ENCODE data around the gene PLA2G4E. TPM values are rescaled to one million over a fixed set of nuclear protein-coding genes. Genes with fewer than 3 reads are reported as not detected.

The PLA2G4E gene
- total and polyA plus RNA-seq, 9 of the 15 experiments (the other 6 are each of a cell fraction or from before 2014, with no cell fraction given), result 0.03 TPM; not detected in 8

- ATAC-seq, result no peak
- whole genome bisulfite sequencing (ENCODE audit: insufficient coverage, low coverage, missing lambda C conversion rate), result 38% methylated on average over 4 of the region's 4 CpGs
- ChIA-PET POLR2A (interaction anchor here (1.0 to 1.3 kb wide), 3 partner anchors 12 to 124 kb away, joined by 3 read pairs; no protein-coding TSS in a partner anchor), CTCF (ENCODE audit: low intra/inter-chr PET ratio) (no interaction called here)
- Histone ChIP-seq H3K4me3 (no peak overlapping the region), H4K20me1 (replicated peaks; ENCODE audit: control insufficient read depth, insufficient read depth, low read length) (no peaks in the 10 kb centered on the region), H3K4me2 (ENCODE audit: insufficient read depth, low read length) (no peak overlapping the region), H3K4me1 (replicated peaks in 1 of 2; ENCODE audit: control insufficient read depth in 2 of 2, insufficient read depth in 2 of 2, low read length in 2 of 2) (peaks cover 3 to 9% of the 10 kb centered on the region in 2 experiments; a peak in 3 of 5 replicates), H3K9ac (ENCODE audit: insufficient read depth in 1 of 2, low read depth in 2 of 2, low read length in 2 of 2) (no peak overlapping the region), H3K79me2 (ENCODE audit: control insufficient read depth, insufficient read depth, low read length) (no peaks in the 10 kb centered on the region), H3K9me3 (replicated peaks; ENCODE audit: control insufficient read depth, insufficient read depth, low read depth, low read length) (no peaks in the 10 kb centered on the region), H3K27ac (ENCODE audit: extremely low read depth, low read depth, low read length) (no peak overlapping the region), H3K9me1 (ENCODE audit: control insufficient read depth, insufficient read depth, low read length) (no peaks in the 10 kb centered on the region), H3K27me3 (ENCODE audit: control insufficient read depth in 2 of 2, insufficient read depth in 2 of 2, low read length in 2 of 2) (no peaks in the 10 kb centered on the region), H3K36me3 (ENCODE audit: control insufficient read depth, insufficient read depth, low read length) (peaks cover 2% of the 10 kb centered on the region; the same call in 2 of the 3 replicates), H2AFZ (ENCODE audit: low read depth, low read length) (no peak overlapping the region)
- intact Hi-C loops (cut with micrococcal nuclease), result no loop called here
- no TSS peak for BruUV-seq (replicated peaks)
- no peak for DNase-seq (ENCODE audit: extremely low read depth in 1 of 4, low spot score in 3 of 4)
- FAIRE-seq, result peak; percentile 60
- in situ Hi-C loops (cut with MboI), result no loop called here
- TF ChIP-seq BCL6 (CRISPR knock-in tag; IDR thresholded peaks at IDR 0.05), result no peak
- TF ChIP-seq GATA2 (CRISPR knock-in tag; IDR thresholded peaks at IDR 0.05), result peak; percentile 57; the same call in 1 of the 2 replicates
- no peak for TF ChIP-seq POU5F1 (IDR thresholded peaks at IDR 0.05; ENCODE audit: borderline replicate concordance, low read depth, low read length, partially characterized antibody)
- TF ChIP-seq, protein P1, sequence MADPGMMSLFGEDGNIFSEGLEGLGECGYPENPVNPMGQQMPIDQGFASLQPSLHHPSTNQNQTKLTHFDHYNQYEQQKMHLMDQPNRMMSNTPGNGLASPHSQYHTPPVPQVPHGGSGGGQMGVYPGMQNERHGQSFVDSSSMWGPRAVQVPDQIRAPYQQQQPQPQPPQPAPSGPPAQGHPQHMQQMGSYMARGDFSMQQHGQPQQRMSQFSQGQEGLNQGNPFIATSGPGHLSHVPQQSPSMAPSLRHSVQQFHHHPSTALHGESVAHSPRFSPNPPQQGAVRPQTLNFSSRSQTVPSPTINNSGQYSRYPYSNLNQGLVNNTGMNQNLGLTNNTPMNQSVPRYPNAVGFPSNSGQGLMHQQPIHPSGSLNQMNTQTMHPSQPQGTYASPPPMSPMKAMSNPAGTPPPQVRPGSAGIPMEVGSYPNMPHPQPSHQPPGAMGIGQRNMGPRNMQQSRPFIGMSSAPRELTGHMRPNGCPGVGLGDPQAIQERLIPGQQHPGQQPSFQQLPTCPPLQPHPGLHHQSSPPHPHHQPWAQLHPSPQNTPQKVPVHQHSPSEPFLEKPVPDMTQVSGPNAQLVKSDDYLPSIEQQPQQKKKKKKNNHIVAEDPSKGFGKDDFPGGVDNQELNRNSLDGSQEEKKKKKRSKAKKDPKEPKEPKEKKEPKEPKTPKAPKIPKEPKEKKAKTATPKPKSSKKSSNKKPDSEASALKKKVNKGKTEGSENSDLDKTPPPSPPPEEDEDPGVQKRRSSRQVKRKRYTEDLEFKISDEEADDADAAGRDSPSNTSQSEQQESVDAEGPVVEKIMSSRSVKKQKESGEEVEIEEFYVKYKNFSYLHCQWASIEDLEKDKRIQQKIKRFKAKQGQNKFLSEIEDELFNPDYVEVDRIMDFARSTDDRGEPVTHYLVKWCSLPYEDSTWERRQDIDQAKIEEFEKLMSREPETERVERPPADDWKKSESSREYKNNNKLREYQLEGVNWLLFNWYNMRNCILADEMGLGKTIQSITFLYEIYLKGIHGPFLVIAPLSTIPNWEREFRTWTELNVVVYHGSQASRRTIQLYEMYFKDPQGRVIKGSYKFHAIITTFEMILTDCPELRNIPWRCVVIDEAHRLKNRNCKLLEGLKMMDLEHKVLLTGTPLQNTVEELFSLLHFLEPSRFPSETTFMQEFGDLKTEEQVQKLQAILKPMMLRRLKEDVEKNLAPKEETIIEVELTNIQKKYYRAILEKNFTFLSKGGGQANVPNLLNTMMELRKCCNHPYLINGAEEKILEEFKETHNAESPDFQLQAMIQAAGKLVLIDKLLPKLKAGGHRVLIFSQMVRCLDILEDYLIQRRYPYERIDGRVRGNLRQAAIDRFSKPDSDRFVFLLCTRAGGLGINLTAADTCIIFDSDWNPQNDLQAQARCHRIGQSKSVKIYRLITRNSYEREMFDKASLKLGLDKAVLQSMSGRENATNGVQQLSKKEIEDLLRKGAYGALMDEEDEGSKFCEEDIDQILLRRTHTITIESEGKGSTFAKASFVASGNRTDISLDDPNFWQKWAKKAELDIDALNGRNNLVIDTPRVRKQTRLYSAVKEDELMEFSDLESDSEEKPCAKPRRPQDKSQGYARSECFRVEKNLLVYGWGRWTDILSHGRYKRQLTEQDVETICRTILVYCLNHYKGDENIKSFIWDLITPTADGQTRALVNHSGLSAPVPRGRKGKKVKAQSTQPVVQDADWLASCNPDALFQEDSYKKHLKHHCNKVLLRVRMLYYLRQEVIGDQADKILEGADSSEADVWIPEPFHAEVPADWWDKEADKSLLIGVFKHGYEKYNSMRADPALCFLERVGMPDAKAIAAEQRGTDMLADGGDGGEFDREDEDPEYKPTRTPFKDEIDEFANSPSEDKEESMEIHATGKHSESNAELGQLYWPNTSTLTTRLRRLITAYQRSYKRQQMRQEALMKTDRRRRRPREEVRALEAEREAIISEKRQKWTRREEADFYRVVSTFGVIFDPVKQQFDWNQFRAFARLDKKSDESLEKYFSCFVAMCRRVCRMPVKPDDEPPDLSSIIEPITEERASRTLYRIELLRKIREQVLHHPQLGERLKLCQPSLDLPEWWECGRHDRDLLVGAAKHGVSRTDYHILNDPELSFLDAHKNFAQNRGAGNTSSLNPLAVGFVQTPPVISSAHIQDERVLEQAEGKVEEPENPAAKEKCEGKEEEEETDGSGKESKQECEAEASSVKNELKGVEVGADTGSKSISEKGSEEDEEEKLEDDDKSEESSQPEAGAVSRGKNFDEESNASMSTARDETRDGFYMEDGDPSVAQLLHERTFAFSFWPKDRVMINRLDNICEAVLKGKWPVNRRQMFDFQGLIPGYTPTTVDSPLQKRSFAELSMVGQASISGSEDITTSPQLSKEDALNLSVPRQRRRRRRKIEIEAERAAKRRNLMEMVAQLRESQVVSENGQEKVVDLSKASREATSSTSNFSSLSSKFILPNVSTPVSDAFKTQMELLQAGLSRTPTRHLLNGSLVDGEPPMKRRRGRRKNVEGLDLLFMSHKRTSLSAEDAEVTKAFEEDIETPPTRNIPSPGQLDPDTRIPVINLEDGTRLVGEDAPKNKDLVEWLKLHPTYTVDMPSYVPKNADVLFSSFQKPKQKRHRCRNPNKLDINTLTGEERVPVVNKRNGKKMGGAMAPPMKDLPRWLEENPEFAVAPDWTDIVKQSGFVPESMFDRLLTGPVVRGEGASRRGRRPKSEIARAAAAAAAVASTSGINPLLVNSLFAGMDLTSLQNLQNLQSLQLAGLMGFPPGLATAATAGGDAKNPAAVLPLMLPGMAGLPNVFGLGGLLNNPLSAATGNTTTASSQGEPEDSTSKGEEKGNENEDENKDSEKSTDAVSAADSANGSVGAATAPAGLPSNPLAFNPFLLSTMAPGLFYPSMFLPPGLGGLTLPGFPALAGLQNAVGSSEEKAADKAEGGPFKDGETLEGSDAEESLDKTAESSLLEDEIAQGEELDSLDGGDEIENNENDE (IDR thresholded peaks at IDR 0.05; ENCODE audit: low read depth, low read length), result no peak
- peak; percentile 63; the same call in 1 of the 2 replicates for TF ChIP-seq SPI1 (IDR thresholded peaks at IDR 0.05; ENCODE audit: borderline replicate concordance, low read depth, low read length)
- no peak for TF ChIP-seq HOMEZ (CRISPR knock-in tag; IDR thresholded peaks at IDR 0.05)
- TF ChIP-seq PYGO2 (tag; IDR thresholded peaks at IDR 0.05), result no peak
- TF ChIP-seq DIDO1 (tag; IDR thresholded peaks at IDR 0.05; ENCODE audit: low read depth), result no peak
- TF ChIP-seq GATAD2A (IDR thresholded peaks at IDR 0.05), result no peak
Measured at GRCh38 chr15:41937568-41937923, 83.3 kb downstream of the PLA2G4E start.
